ENCODE results near the gene MAPK11.

- TF ChIP-seq POLR2A (IDR thresholded peaks at IDR 0.05; ENCODE audit: low read depth, low read length) (no peak), EZH2 (IDR thresholded peaks at IDR 0.05; ENCODE audit: borderline replicate concordance, control insufficient read depth, low read depth, low read length) (no peak), ELK1 (IDR thresholded peaks at IDR 0.05; ENCODE audit: low read depth, low read length) (no peak), SMC3 (IDR thresholded peaks at IDR 0.05; ENCODE audit: borderline replicate concordance, low read length) (no peak), RAD21 (IDR thresholded peaks at IDR 0.05; ENCODE audit: insufficient read depth, low read depth, low read length) (no peak), RFX5 (IDR thresholded peaks at IDR 0.05; ENCODE audit: low read depth, low read length) (no peak), EGR1 (IDR thresholded peaks at IDR 0.05; ENCODE audit: borderline replicate concordance in 1 of 2, low read depth in 2 of 2, low read length in 2 of 2) (no peak), POLR2AphosphoS5 (IDR thresholded peaks at IDR 0.05; ENCODE audit: low read length) (no peak), CTCF (IDR thresholded peaks at IDR 0.05 in 2 of 3, conservative IDR thresholded peaks at IDR 0.05 in 1 of 3; ENCODE audit: control insufficient read depth in 2 of 3, extremely low read depth in 1 of 3, insufficient read depth in 1 of 3, low read depth in 3 of 3, low read length in 3 of 3) (no peak), IRF3 (IDR thresholded peaks at IDR 0.05) (no peak)
These were observed 28.1 kb upstream of the MAPK11 start for GRCh38 chr22:50298266-50298637.

Data from GM12878 (cell line).